ENCODE measurements around the gene OR2J3.
"Not testable (repeated sequence)": the region's sequence is repeated elsewhere in the genome, so short reads cannot be mapped to it uniquely, and the experiment has no call there.

Gene OR2J3

GRCh38 chr6:29131691-29132090, 23.8 kb downstream of the OR2J3 start:
- no peak for DNase-seq (ENCODE audit: low read depth)
- in situ Hi-C loops (cut with HindIII; ENCODE audit: low sequenced_read_pairs) = no loop called here

DNA sequence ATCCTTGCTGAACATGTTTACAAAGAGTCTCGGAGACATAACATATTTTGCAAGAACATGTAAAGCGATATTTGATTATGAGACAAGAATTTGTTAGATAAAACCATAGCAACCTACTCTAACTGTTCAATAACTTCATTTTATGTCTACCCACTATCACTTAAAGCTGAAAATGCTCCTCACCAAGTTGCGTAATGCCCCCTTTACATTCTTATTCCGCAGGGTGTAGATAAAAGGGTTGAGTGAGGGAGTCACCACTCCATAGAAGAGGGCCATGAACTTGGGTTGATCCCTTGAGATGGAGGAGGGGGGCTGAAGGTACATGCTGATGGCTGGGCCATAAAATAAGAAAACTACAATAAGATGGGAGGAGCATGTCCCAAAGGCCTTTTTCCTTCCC, 29.9 kb downstream of the OR2J3 start:
- no peak for DNase-seq (ENCODE audit: low read depth)
- no peak for TF ChIP-seq CTCF (IDR thresholded peaks at IDR 0.05; ENCODE audit: low read depth, low read length, missing control alignments)
- in situ Hi-C loops (cut with HindIII; ENCODE audit: low sequenced_read_pairs) = no loop called here
- no peak overlapping the region for H3K4me3 ChIP-seq (ENCODE audit: low read depth, low read length)

More at GRCh38 chr6:29131691-29132090, 23.8 kb downstream of the OR2J3 start:
- TF ChIP-seq CTCF (IDR thresholded peaks at IDR 0.05; ENCODE audit: low read depth, low read length, missing control alignments) = no peak
- no peak overlapping the region for H3K4me3 ChIP-seq (ENCODE audit: low read depth, low read length)

GRCh38 chr6:29141606-29142005, 33.7 kb downstream of the OR2J3 start:
- TF ChIP-seq CTCF (IDR thresholded peaks at IDR 0.05; ENCODE audit: low read depth, low read length, missing control alignments) = no peak
- no peak for DNase-seq (ENCODE audit: low read depth)

GRCh38 chr6:29142309-29142708, 34.5 kb downstream of the OR2J3 start:
- in situ Hi-C loops (cut with HindIII; ENCODE audit: low sequenced_read_pairs) = no loop called here
- no peak overlapping the region for H3K4me3 ChIP-seq (ENCODE audit: low read depth, low read length)
- no peak for DNase-seq (ENCODE audit: low read depth)
- TF ChIP-seq CTCF (IDR thresholded peaks at IDR 0.05; ENCODE audit: low read depth, low read length, missing control alignments) = no peak

More at GRCh38 chr6:29141606-29142005, 33.7 kb downstream of the OR2J3 start:
- in situ Hi-C loops (cut with HindIII; ENCODE audit: low sequenced_read_pairs) = no loop called here
- no peak overlapping the region for H3K4me3 ChIP-seq (ENCODE audit: low read depth, low read length)

DNA sequence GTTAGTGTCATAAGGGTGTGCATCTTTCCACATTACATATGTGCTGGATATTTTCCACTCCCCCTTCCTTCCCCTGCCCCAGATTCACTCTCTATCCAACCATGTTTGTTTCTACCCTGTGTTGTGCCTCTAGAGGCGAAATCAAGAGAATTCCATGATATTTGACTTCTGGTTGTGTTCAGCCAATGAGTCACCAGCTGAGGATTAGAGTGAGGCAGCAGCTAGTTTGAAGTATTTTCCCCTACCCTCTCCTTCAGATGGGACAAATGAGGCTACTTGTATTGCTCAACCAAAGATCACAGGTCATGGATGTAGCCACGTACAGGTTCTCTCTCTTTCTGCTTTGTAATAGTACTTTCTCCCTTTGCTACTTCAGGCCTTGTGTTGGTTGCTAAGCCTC, 38.3 kb downstream of the OR2J3 start:
- DNase-seq (ENCODE audit: low read depth) = no peak
- H3K4me3 ChIP-seq (ENCODE audit: low read depth, low read length) = no peak overlapping the region
- in situ Hi-C loops (cut with HindIII; ENCODE audit: low sequenced_read_pairs) = no loop called here
- no peak for TF ChIP-seq CTCF (IDR thresholded peaks at IDR 0.05; ENCODE audit: low read depth, low read length, missing control alignments)

- H3K4me3 ChIP-seq (ENCODE audit: low read depth, low read length) = no peak overlapping the region
- no peak for DNase-seq (ENCODE audit: low read depth)
- TF ChIP-seq CTCF (IDR thresholded peaks at IDR 0.05; ENCODE audit: low read depth, low read length, missing control alignments) = no peak
- in situ Hi-C loops (cut with HindIII; ENCODE audit: low sequenced_read_pairs) = no loop called here
Measured at GRCh38 chr6:29147074-29147473, 39.2 kb downstream of the OR2J3 start.

DNA sequence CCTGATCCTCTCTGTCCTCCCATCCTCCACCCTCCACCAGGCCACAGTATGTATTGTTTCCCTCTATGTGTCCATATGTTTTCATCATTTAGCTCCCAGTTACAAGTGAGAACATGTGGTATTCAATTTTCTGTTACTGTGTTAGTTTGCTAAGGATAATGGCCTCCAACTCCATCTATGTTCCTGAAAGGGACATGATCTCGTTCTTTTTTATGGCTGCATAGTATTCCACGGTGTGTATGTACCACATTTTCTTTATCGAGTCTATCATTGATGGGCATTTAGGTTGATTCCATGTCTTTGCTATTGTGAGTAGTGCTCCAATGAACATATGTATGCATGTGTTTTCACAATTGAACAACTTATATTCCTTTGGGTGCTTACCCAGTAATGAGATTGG, 41.6 kb downstream of the OR2J3 start:
- DNase-seq (ENCODE audit: low read depth); in situ Hi-C loops (cut with HindIII; ENCODE audit: low sequenced_read_pairs); H3K4me3 ChIP-seq (ENCODE audit: low read depth, low read length): not testable (repeated sequence)
